H1 (cell line): Measurements from ENCODE around the gene PRKAG1. TPM values are rescaled to one million over a fixed set of nuclear protein-coding genes. Genes with fewer than 3 reads are reported as not detected.

Experiments
- CTCF ChIA-PET: fragments of 300-600 bp; sonication (Branson Sonifier 250); formaldehyde crosslinking; loops from one replicate; lab custom pipeline; 2021; ENCODE audit not compliant: partially characterized antibody; lab: Charles Lee
- POLR2A ChIA-PET: fragments of 300-600 bp; sonication (Branson Sonifier 250); formaldehyde crosslinking; loops from one replicate; lab custom pipeline; 2021; ENCODE audit warnings: inconsistent platforms; ENCODE audit not compliant: partially characterized antibody; lab: Charles Lee
- DNase-seq, 2 experiments: peaks; one replicate each; pipeline versions ENCODE4 v3.0.0 to v3.0.0-alpha.2; 2010 to 2022; ENCODE audit warnings: low spot score in 2 of 2, low read depth in 1 of 2, mixed read lengths in 1 of 2
- FAIRE-seq: peaks from 2 replicates; lab custom pipeline; 2011; peaks lifted over from hg19 to GRCh38; lab: Jason Lieb, UNC
- H2AFZ ChIP-seq: 2 replicates; pipeline ENCODE4 v1.8.1; 2012; ENCODE audit warnings: low read length, inconsistent platforms
- H2AK5ac ChIP-seq: 2 replicates; pipeline ENCODE4 v1.6.1; 2013; ENCODE audit warnings: low read depth, low read length
- H2BK120ac ChIP-seq: replicated peaks from 2 replicates; pipeline ENCODE3; 2013; ENCODE audit warnings: low read depth, low read length, inconsistent platforms
- H2BK12ac ChIP-seq: 2 replicates; pipeline ENCODE4 v1.6.1; 2013; ENCODE audit warnings: low read depth, low read length
- H2BK15ac ChIP-seq: 2 replicates; pipeline ENCODE4 v1.6.1; 2013; ENCODE audit warnings: low read length
- H2BK20ac ChIP-seq: 2 replicates; pipeline ENCODE4 v1.6.1; 2013; ENCODE audit warnings: low read length
- H2BK5ac ChIP-seq: 2 replicates; pipeline ENCODE4 v1.6.1; 2013; ENCODE audit warnings: low read depth, low read length
- H3K14ac ChIP-seq: 2 replicates; pipeline ENCODE4 v1.6.1; 2013; ENCODE audit warnings: inconsistent platforms; ENCODE audit not compliant: insufficient read length
- H3K18ac ChIP-seq: 2 replicates; pipeline ENCODE4 v1.6.1; 2013; ENCODE audit warnings: low read length; ENCODE audit errors: extremely low read depth
- H3K23ac ChIP-seq: 2 replicates; pipeline ENCODE4 v1.6.1; 2013; ENCODE audit warnings: inconsistent platforms; ENCODE audit not compliant: insufficient read length
- H3K23me2 ChIP-seq: 2 replicates; pipeline ENCODE4 v1.6.1; 2013; ENCODE audit warnings: low read depth, low read length
- H3K27ac ChIP-seq: 2 replicates; pipeline ENCODE4 v1.6.1; 2011; ENCODE audit warnings: low read depth, low read length, inconsistent platforms
- H3K27me3 ChIP-seq, 4 experiments: replicated peaks in 1 of 4; 1 replicate in 1 of 4; 2 replicates in 3 of 4; pipeline versions ENCODE4 v1.6.1 to v1.8.1; 2011 to 2013; ENCODE audit warnings: low read length in 3 of 4, mild to moderate bottlenecking in 3 of 4, inconsistent platforms in 2 of 4, mixed read lengths in 2 of 4, moderate library complexity in 1 of 4; ENCODE audit not compliant: control insufficient read depth in 3 of 4, insufficient read depth in 3 of 4; ENCODE audit errors: extremely low read depth in 1 of 4
- H3K36me3 ChIP-seq, 4 experiments: 2 replicates each; pipeline versions ENCODE4 v1.6.1 to v1.8.1; 2011 to 2013; ENCODE audit warnings: mild to moderate bottlenecking in 4 of 4, low read length in 3 of 4, moderate library complexity in 2 of 4, control low read depth in 1 of 4, inconsistent platforms in 1 of 4; ENCODE audit not compliant: insufficient read depth in 4 of 4, control insufficient read depth in 2 of 4
- H3K4ac ChIP-seq: replicated peaks from 2 replicates; pipeline ENCODE3; 2013; ENCODE audit warnings: low read length, low read depth, mixed read lengths, inconsistent platforms; ENCODE audit not compliant: insufficient read length
- H3K4me1 ChIP-seq, 4 experiments: replicated peaks in 1 of 4; 1 replicate in 1 of 4; 2 replicates in 3 of 4; pipeline versions ENCODE4 v1.6.1 to v1.8.1; 2011 to 2013; ENCODE audit warnings: low read length in 3 of 4, inconsistent platforms in 2 of 4, mixed read lengths in 1 of 4; ENCODE audit not compliant: insufficient read depth in 4 of 4, control insufficient read depth in 3 of 4
- H3K4me2 ChIP-seq, 2 experiments: 2 replicates each; pipeline versions ENCODE4 v1.6.1 to v1.8.1; 2011 to 2013; ENCODE audit warnings: low read depth in 2 of 2, low read length in 2 of 2, control low read depth in 1 of 2, inconsistent platforms in 1 of 2, mild to moderate bottlenecking in 1 of 2; ENCODE audit not compliant: insufficient read depth in 1 of 2
- H3K4me3 ChIP-seq, 4 experiments: fragments of 200-600, 300-600 bp in 1 of 4; sonication (generic), shearing (Covaris generic), sonication (Bioruptor Twin) in 1 of 4; 2 replicates each; pipeline versions ENCODE4 v1.5.1 to v1.8.1; 2011 to 2016; ENCODE audit warnings: low read length in 4 of 4, low read depth in 3 of 4, control low read depth in 2 of 4, inconsistent platforms in 2 of 4, mild to moderate bottlenecking in 2 of 4, mixed read lengths in 1 of 4, moderate library complexity in 1 of 4; ENCODE audit not compliant: insufficient read depth in 2 of 4; ENCODE audit errors: extremely low read depth in 1 of 4
- H3K56ac ChIP-seq: replicated peaks from 2 replicates; pipeline ENCODE3; 2013; ENCODE audit warnings: low read depth, mild to moderate bottlenecking, mixed read lengths, low read length, inconsistent platforms; ENCODE audit not compliant: insufficient read length
- H3K79me1 ChIP-seq: 2 replicates; pipeline ENCODE4 v1.6.1; 2013; ENCODE audit warnings: low read depth, low read length, control low read depth
- H3K79me2 ChIP-seq, 2 experiments: 2 replicates each; pipeline versions ENCODE4 v1.6.1 to v1.8.1; 2012 to 2013; ENCODE audit warnings: low read length in 2 of 2, mild to moderate bottlenecking in 2 of 2, inconsistent platforms in 1 of 2; ENCODE audit not compliant: insufficient read depth in 2 of 2, control insufficient read depth in 1 of 2
- H3K9ac ChIP-seq, 4 experiments: replicated peaks in 1 of 4; 1 replicate in 1 of 4; 2 replicates in 3 of 4; pipeline versions ENCODE4 v1.6.1 to v1.8.1; 2011 to 2013; ENCODE audit warnings: low read depth in 3 of 4, low read length in 3 of 4, control low read depth in 2 of 4, mild to moderate bottlenecking in 2 of 4, moderate library complexity in 2 of 4, inconsistent platforms in 1 of 4; ENCODE audit errors: extremely low read depth in 1 of 4
- H3K9me3 ChIP-seq, 2 experiments: 2 replicates each; pipeline versions ENCODE4 v1.6.1 to v1.8.1; 2012 to 2013; ENCODE audit warnings: mild to moderate bottlenecking in 2 of 2, moderate library complexity in 2 of 2, control low read depth in 1 of 2, inconsistent platforms in 1 of 2, low read depth in 1 of 2, low read length in 1 of 2, mixed read lengths in 1 of 2; ENCODE audit not compliant: insufficient read depth in 2 of 2
- H4K20me1 ChIP-seq, 2 experiments: replicated peaks in 1 of 2; 2 replicates each; pipeline versions ENCODE3 to v1.8.1; 2011 to 2013; ENCODE audit warnings: inconsistent platforms in 2 of 2, low read length in 2 of 2, mild to moderate bottlenecking in 1 of 2; ENCODE audit not compliant: insufficient read depth in 2 of 2, control insufficient read depth in 1 of 2
- H4K5ac ChIP-seq: 2 replicates; pipeline ENCODE4 v1.6.1; 2013; ENCODE audit warnings: low read length, low read depth, mixed read lengths, inconsistent platforms; ENCODE audit not compliant: insufficient read length
- H4K8ac ChIP-seq: 2 replicates; pipeline ENCODE4 v1.8.0; 2013; ENCODE audit warnings: mild to moderate bottlenecking, moderate library complexity, low read length, inconsistent platforms; ENCODE audit not compliant: insufficient read depth; ENCODE audit errors: extremely low read depth
- H4K91ac ChIP-seq: replicated peaks from 2 replicates; pipeline ENCODE3; 2013; ENCODE audit warnings: low read length, mixed read lengths, inconsistent platforms; ENCODE audit not compliant: insufficient read length
- BRCA1 ChIP-seq: IDR thresholded peaks from 2 replicates; pipeline ENCODE4 v1.6.1; 2012; ENCODE audit warnings: low read depth, low read length, improper control_type of control experiment
- CBX5 ChIP-seq: fragments of 300-800, 300-1000 bp; sonication (generic); IDR thresholded peaks from 2 replicates; pipeline ENCODE4 v1.7.1; 2016; ENCODE audit warnings: antibody characterized with exemption, low read length, low read depth
- CHD2 ChIP-seq: IDR thresholded peaks from 2 replicates; pipeline ENCODE4 v1.6.1; 2012; ENCODE audit warnings: low read length, improper control_type of control experiment
- CREB1 ChIP-seq: IDR thresholded peaks from 2 replicates; pipeline ENCODE4 v1.6.1; 2012; ENCODE audit warnings: inconsistent platforms
- EP300 ChIP-seq, 2 experiments: IDR thresholded peaks; 1 replicate in 1 of 2; 2 replicates in 1 of 2; pipeline ENCODE4 v1.6.1; 2011 to 2012; ENCODE audit warnings: low read depth in 2 of 2, low read length in 2 of 2, mild to moderate bottlenecking in 2 of 2, borderline replicate concordance in 1 of 2, inconsistent platforms in 1 of 2, moderate library complexity in 1 of 2
- GABPA ChIP-seq: IDR thresholded peaks from 2 replicates; pipeline ENCODE4 v1.6.1; 2011; ENCODE audit warnings: mild to moderate bottlenecking, low read length, moderate library complexity, borderline replicate concordance; ENCODE audit not compliant: insufficient read depth
- HDAC6 ChIP-seq: IDR thresholded peaks from one replicate; pipeline ENCODE4 v1.7.1; 2012; ENCODE audit warnings: low read depth, mild to moderate bottlenecking, inconsistent platforms, low read length, moderate library complexity
- PHF8 ChIP-seq: fragments of 200-600 bp; sonication (generic); conservative IDR thresholded peaks from 2 replicates; pipeline ENCODE4 v1.7.1; 2012; ENCODE audit warnings: low read depth, mild to moderate bottlenecking, inconsistent platforms, low read length, moderate library complexity
- POU5F1 ChIP-seq: IDR thresholded peaks from 2 replicates; pipeline ENCODE4 v1.6.1; 2011; ENCODE audit warnings: low read depth, mild to moderate bottlenecking, low read length, moderate library complexity
- RBBP5 ChIP-seq: IDR thresholded peaks from 2 replicates; pipeline ENCODE4 v1.7.1; 2012; ENCODE audit warnings: low read depth, mild to moderate bottlenecking, inconsistent platforms, low read length, moderate library complexity, borderline replicate concordance
- SIX5 ChIP-seq: IDR thresholded peaks from 2 replicates; pipeline ENCODE4 v1.6.1; 2011; ENCODE audit warnings: mild to moderate bottlenecking, low read depth, low read length
- WGBS, 2 experiments: shearing (Covaris generic) in 1 of 2; methylation state at CpG; one replicate each; pipeline versions ENCODE4 v1.1.6 to v1.1.7; 2013 to 2015; ENCODE audit warnings: low lambda C conversion rate in 2 of 2, mixed read lengths in 2 of 2, inconsistent platforms in 1 of 2, low coverage in 1 of 2, missing lambda C conversion rate in 1 of 2; ENCODE audit not compliant: insufficient replicate concordance in 2 of 2, insufficient coverage in 1 of 2, insufficient read length in 1 of 2; ENCODE audit errors: extremely low coverage in 1 of 2, missing lambda C conversion rate in 1 of 2; 5-methylcytosine and 5-hydroxymethylcytosine counted together
- polyA plus RNA-seq, 7 experiments: library from polyadenylated mRNA; depleted of rRNA in 3 of 7; stranded (reverse) in 5 of 7; unstranded in 2 of 7; fragments of >200 nt in 5 of 7; fragments of 200-250 nt in 2 of 7; gene quantifications; 1 replicate in 5 of 7; 2 replicates in 1 of 7; 4 replicates in 1 of 7; pipeline versions ENCODE4 v1.2.1 to v1.2.3, GENCODE V29; 2011 to 2013; ENCODE audit warnings: missing spikeins in 2 of 7, mixed read lengths in 2 of 7
- total RNA-seq: library from RNA; stranded (reverse); fragmentation: NEBNext Ultra II Directional; extraction: Animal tissue kit (Norgen Biotek cat#: 25700); gene quantifications from 2 replicates; pipeline ENCODE4 v1.2.1, GENCODE V29; 2021
- TF ChIP-seq, protein P1 (sequence below): IDR thresholded peaks from 2 replicates; pipeline ENCODE4 v1.6.1; 2012; ENCODE audit warnings: low read length, inconsistent platforms

The PRKAG1 gene
- total and polyA plus RNA-seq, 2 of the 8 experiments (the other 6 are each of a cell fraction or from before 2014, with no cell fraction given), result 38.6 to 57.5 TPM

DNA sequence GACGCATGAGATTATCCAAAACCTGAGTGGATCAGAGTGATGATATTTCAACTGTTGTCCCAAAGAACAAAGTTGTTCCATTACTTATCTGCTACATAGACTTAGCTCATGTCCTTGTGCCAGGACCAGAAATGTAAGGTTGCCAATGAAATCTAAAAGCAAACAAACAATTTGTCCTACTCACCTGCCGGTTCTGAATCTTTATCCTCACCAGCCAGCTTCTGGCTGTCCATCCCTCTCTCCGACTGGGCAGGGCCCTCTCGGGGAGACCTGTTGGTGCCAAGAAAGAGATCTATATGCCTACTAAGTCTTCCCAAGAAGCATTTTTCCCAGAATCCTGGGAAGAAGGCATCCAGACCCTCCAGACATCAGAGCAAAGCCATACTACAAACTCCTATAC lies 36.5 kb upstream of the PRKAG1 start:
- Histone ChIP-seq H2AFZ (no peak overlapping the region), H4K91ac (no peak overlapping the region), H2BK15ac (no peak overlapping the region), H3K23me2 (peaks cover 10% of the 10 kb centered on the region; the same call in 1 of the 2 replicates), H2BK5ac (no peak overlapping the region), H3K14ac (no peak overlapping the region), H3K18ac (no peak overlapping the region), H3K4me2 (no peak overlapping the region; a peak in 1 of 4 replicates), H3K79me2 (peaks cover 51 to 67% of the 10 kb centered on the region in 2 experiments), H3K4me3 (no peak overlapping the region), H4K20me1 (peaks cover 44 to 74% of the 10 kb centered on the region in 2 experiments), H2AK5ac (no peak overlapping the region), H4K5ac (no peak overlapping the region), H3K27ac (no peak overlapping the region), H2BK120ac (no peak overlapping the region), H2BK20ac (no peak overlapping the region), H3K36me3 (peaks cover 30 to 51% (median 46%) of the 10 kb centered on the region in 4 experiments), H3K4ac (no peak overlapping the region), H3K56ac (no peak overlapping the region), H3K9ac (no peak overlapping the region), H3K79me1 (peaks cover 35% of the 10 kb centered on the region), H3K9me3 (no peaks in the 10 kb centered on the region), H4K8ac (no peak overlapping the region), H3K4me1 (peaks cover 9 to 37% (median 13%) of the 10 kb centered on the region in 4 experiments), H2BK12ac (no peak overlapping the region), H3K23ac (no peak overlapping the region), H3K27me3 (no peaks in the 10 kb centered on the region)
- ChIA-PET CTCF (interaction anchor here (0.7 to 3.2 kb wide), 9 partner anchors 9 to 88 kb away, joined by 3 to 35 read pairs (median 4); no protein-coding TSS in a partner anchor), POLR2A (interaction anchor here (0.7 to 2.4 kb wide), 8 partner anchors 9 to 210 kb away, joined by 3 to 13 read pairs (median 4); no protein-coding TSS in a partner anchor)
- no peak for FAIRE-seq
- no peak for DNase-seq
- 95% methylated on average over 4 of the region's 4 CpGs; no CpG with 5 or more reads in 1 of the 2 experiments for WGBS, 2 experiments
- TF ChIP-seq PHF8 (no peak), CHD2 (no peak), SIX5 (no peak), RBBP5 (no peak), CBX5 (no peak), POU5F1 (no peak), CREB1 (no peak), EP300 (IDR thresholded peaks at IDR 0.05; ENCODE audit: borderline replicate concordance in 1 of 2, low read depth in 2 of 2, low read length in 2 of 2) (no peak), BRCA1 (no peak), HDAC6 (no peak), GABPA (no peak)
- TF ChIP-seq, protein P1, sequence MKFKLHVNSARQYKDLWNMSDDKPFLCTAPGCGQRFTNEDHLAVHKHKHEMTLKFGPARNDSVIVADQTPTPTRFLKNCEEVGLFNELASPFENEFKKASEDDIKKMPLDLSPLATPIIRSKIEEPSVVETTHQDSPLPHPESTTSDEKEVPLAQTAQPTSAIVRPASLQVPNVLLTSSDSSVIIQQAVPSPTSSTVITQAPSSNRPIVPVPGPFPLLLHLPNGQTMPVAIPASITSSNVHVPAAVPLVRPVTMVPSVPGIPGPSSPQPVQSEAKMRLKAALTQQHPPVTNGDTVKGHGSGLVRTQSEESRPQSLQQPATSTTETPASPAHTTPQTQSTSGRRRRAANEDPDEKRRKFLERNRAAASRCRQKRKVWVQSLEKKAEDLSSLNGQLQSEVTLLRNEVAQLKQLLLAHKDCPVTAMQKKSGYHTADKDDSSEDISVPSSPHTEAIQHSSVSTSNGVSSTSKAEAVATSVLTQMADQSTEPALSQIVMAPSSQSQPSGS, result no peak
